ENCODE measurements around the gene COL27A1.

Gene COL27A1

GRCh38 chr9:114156657-114157421 is 1.5 kb downstream of the COL27A1 start:
- TF ChIP-seq SIN3A (IDR thresholded peaks at IDR 0.05; ENCODE audit: borderline replicate concordance, insufficient read depth, low read length) (no peak), POLR2AphosphoS5 (IDR thresholded peaks at IDR 0.05; ENCODE audit: low read depth, low read length) (no peak)

- TF ChIP-seq FOXP2 (optimal IDR thresholded peaks at IDR 0.05; ENCODE audit: borderline replicate concordance, extremely low read depth, extremely low read length, insufficient read depth) = no peak
- no peak for TF ChIP-seq POLR2AphosphoS5 (IDR thresholded peaks at IDR 0.05; ENCODE audit: low read depth, low read length)
- TF ChIP-seq TAF1 (IDR thresholded peaks at IDR 0.05; ENCODE audit: borderline replicate concordance, insufficient read depth, low read length) = no peak
- TF ChIP-seq REST (IDR thresholded peaks at IDR 0.05; ENCODE audit: insufficient read depth in 1 of 2, low read depth in 2 of 2, low read length in 2 of 2) = no peak
- no peak for TF ChIP-seq SIN3A (IDR thresholded peaks at IDR 0.05; ENCODE audit: borderline replicate concordance, insufficient read depth, low read length)
Observed at GRCh38 chr9:114157516-114158176, 2.3 kb downstream of the COL27A1 start.

- TF ChIP-seq REST (IDR thresholded peaks at IDR 0.05; ENCODE audit: insufficient read depth in 1 of 2, low read depth in 2 of 2, low read length in 2 of 2) (no peak), SIN3A (IDR thresholded peaks at IDR 0.05; ENCODE audit: borderline replicate concordance, insufficient read depth, low read length) (no peak), POLR2AphosphoS5 (IDR thresholded peaks at IDR 0.05; ENCODE audit: low read depth, low read length) (no peak), TAF1 (IDR thresholded peaks at IDR 0.05; ENCODE audit: borderline replicate concordance, insufficient read depth, low read length) (no peak), FOXP2 (optimal IDR thresholded peaks at IDR 0.05; ENCODE audit: borderline replicate concordance, extremely low read depth, extremely low read length, insufficient read depth) (no peak)
Observed at GRCh38 chr9:114158482-114159130, 3.3 kb downstream of the COL27A1 start.

GRCh38 chr9:114159691-114160090 is 4.4 kb downstream of the COL27A1 start:
- no peak for TF ChIP-seq FOXP2 (optimal IDR thresholded peaks at IDR 0.05; ENCODE audit: borderline replicate concordance, extremely low read depth, extremely low read length, insufficient read depth)
- TF ChIP-seq POLR2AphosphoS5 (IDR thresholded peaks at IDR 0.05; ENCODE audit: low read depth, low read length) = no peak

GRCh38 chr9:114161513-114161912 is 6.2 kb downstream of the COL27A1 start:
- TF ChIP-seq SIN3A (IDR thresholded peaks at IDR 0.05; ENCODE audit: borderline replicate concordance, insufficient read depth, low read length) = no peak
- no peak for TF ChIP-seq TAF1 (IDR thresholded peaks at IDR 0.05; ENCODE audit: borderline replicate concordance, insufficient read depth, low read length)
- no peak for TF ChIP-seq REST (IDR thresholded peaks at IDR 0.05; ENCODE audit: insufficient read depth in 1 of 2, low read depth in 2 of 2, low read length in 2 of 2)
- TF ChIP-seq FOXP2 (optimal IDR thresholded peaks at IDR 0.05; ENCODE audit: borderline replicate concordance, extremely low read depth, extremely low read length, insufficient read depth) = no peak
- no peak for TF ChIP-seq POLR2AphosphoS5 (IDR thresholded peaks at IDR 0.05; ENCODE audit: low read depth, low read length)
